Measurements from ENCODE around the gene SYNE2. TPM values are rescaled to one million over a fixed set of nuclear protein-coding genes. Genes with fewer than 3 reads are reported as not detected.
"Not testable (repeated sequence)": the region's sequence is repeated elsewhere in the genome, so short reads cannot be mapped to it uniquely, and the experiment has no call there.

Gene SYNE2
- total RNA-seq, 2 experiments from 2014 or later: 18.4 to 21.8 TPM

GRCh38 chr14:63853831-63854293 is 1.1 kb downstream of the SYNE2 start:
- Mint-ChIP-seq H3K4me1 (peaks cover 38% of the 10 kb centered on the region), H3K27ac (peak overlapping the region; percentile 85), H3K36me3 (ENCODE audit: low read depth) (no peaks in the 10 kb centered on the region), H3K27me3 (no peaks in the 10 kb centered on the region), H3K9me3 (ENCODE audit: low read depth) (no peaks in the 10 kb centered on the region), H3K4me3 (peak overlapping the region; percentile 95)
- ATAC-seq: peak; percentile 27
- peak; percentile 65 for DNase-seq
- ChIA-PET CTCF (interaction anchor here (0.6 to 2.2 kb wide), 5 partner anchors 10 to 460 kb away, joined by 3 to 12 read pairs (median 3); no protein-coding TSS in a partner anchor), POLR2A (interaction anchor here (2.6 kb wide), 1 partner anchor 10 kb away, joined by 11 read pairs; no protein-coding TSS in a partner anchor)
- intact Hi-C loops (cut with DNase I, micrococcal nuclease): loop anchor here (1.0 to 10.0 kb wide), 13 partner anchors 10 to 648 kb away; partner anchors contain the start of genes MTHFD1 (in 1 of the 2), PPP2R5E (in 1 of the 2), SGPP1 (in 1 of the 2) and ZBTB1 (in 1 of the 2)

- peaks cover 41% of the 10 kb centered on the region for H3K4me1 Mint-ChIP-seq
- no peaks in the 10 kb centered on the region for H3K36me3 Mint-ChIP-seq (ENCODE audit: low read depth)
- peak overlapping the region; percentile 85 for H3K27ac Mint-ChIP-seq
- ATAC-seq (no peak), DNase-seq (no peak)
- peak overlapping the region; percentile 95 for H3K4me3 Mint-ChIP-seq
- no peaks in the 10 kb centered on the region for H3K27me3 Mint-ChIP-seq
- no peaks in the 10 kb centered on the region for H3K9me3 Mint-ChIP-seq (ENCODE audit: low read depth)
- intact Hi-C loops (cut with DNase I, micrococcal nuclease): loop anchor here (5.0 to 10.0 kb wide), 6 partner anchors 58 to 648 kb away; partner anchors contain the start of genes ZBTB1 (in 1 of the 2) and ZBTB25 (in 1 of the 2)
- CTCF ChIA-PET: interaction anchor here (0.7 to 2.2 kb wide), 5 partner anchors 9 to 445 kb away, joined by 3 to 12 read pairs (median 3); no protein-coding TSS in a partner anchor
- POLR2A ChIA-PET: interaction anchor here (2.6 kb wide), 1 partner anchor 10 kb away, joined by 11 read pairs; no protein-coding TSS in a partner anchor
Measured at GRCh38 chr14:63854330-63854729, 1.5 kb downstream of the SYNE2 start.

GRCh38 chr14:63855281-63855680 is 2.5 kb downstream of the SYNE2 start:
- Mint-ChIP-seq H3K4me1 (peaks cover 46% of the 10 kb centered on the region), H3K27ac (peak overlapping the region; percentile 32), H3K36me3 (ENCODE audit: low read depth) (no peaks in the 10 kb centered on the region), H3K4me3 (peak overlapping the region; percentile 11), H3K27me3 (no peaks in the 10 kb centered on the region), H3K9me3 (ENCODE audit: low read depth) (no peaks in the 10 kb centered on the region)
- ATAC-seq (no peak), DNase-seq (no peak)
- intact Hi-C loops (cut with DNase I, micrococcal nuclease): loop anchor here in 1 of 2 experiments (5.0 to 10.0 kb wide), 3 partner anchors 127 to 380 kb away; partner anchors contain the start of gene SGPP1
- ChIA-PET CTCF (interaction anchor here (0.9 kb wide), 1 partner anchor 14 kb away, joined by 3 read pairs; no protein-coding TSS in a partner anchor), POLR2A (no interaction called here)

- Mint-ChIP-seq H3K9me3 (ENCODE audit: low read depth) (no peaks in the 10 kb centered on the region), H3K27me3 (no peaks in the 10 kb centered on the region), H3K4me1 (peaks cover 51% of the 10 kb centered on the region), H3K4me3 (no peak overlapping the region), H3K36me3 (ENCODE audit: low read depth) (no peaks in the 10 kb centered on the region), H3K27ac (peak overlapping the region; percentile 55)
- ATAC-seq (peak; percentile 35), DNase-seq (peak; percentile 31)
- POLR2A ChIA-PET: no interaction called here
- CTCF ChIA-PET: interaction anchor here (0.7 to 1.0 kb wide), 2 partner anchors 45 to 200 kb away, joined by 3 to 4 read pairs; no protein-coding TSS in a partner anchor
- intact Hi-C loops (cut with DNase I, micrococcal nuclease): loop anchor here in 1 of 2 experiments (5.0 to 10.0 kb wide), 3 partner anchors 125 to 383 kb away; partner anchors contain the start of gene SGPP1
Measured at GRCh38 chr14:63857466-63858030, 4.7 kb downstream of the SYNE2 start.

GRCh38 chr14:63860146-63860545 is 7.3 kb downstream of the SYNE2 start:
- Mint-ChIP-seq H3K27me3 (no peaks in the 10 kb centered on the region), H3K27ac (peak overlapping the region; percentile 21), H3K9me3 (ENCODE audit: low read depth) (no peaks in the 10 kb centered on the region), H3K4me1 (peaks cover 57% of the 10 kb centered on the region), H3K4me3 (no peak overlapping the region), H3K36me3 (ENCODE audit: low read depth) (no peaks in the 10 kb centered on the region)
- CTCF ChIA-PET: interaction anchor here (0.8 to 0.9 kb wide), 2 partner anchors 28 to 96 kb away, joined by 3 read pairs; no protein-coding TSS in a partner anchor
- ATAC-seq (no peak), DNase-seq (no peak)
- POLR2A ChIA-PET: no interaction called here
- intact Hi-C loops (cut with DNase I, micrococcal nuclease): loop anchor here (5.0 to 10.0 kb wide), 3 partner anchors 218 to 645 kb away; partner anchors contain the start of genes WDR89 (in 1 of the 2), ZBTB1 (in 1 of the 2) and ZBTB25 (in 1 of the 2)

GRCh38 chr14:63862163-63862562 is 9.4 kb downstream of the SYNE2 start:
- DNase-seq (no peak), ATAC-seq (no peak)
- peaks cover 56% of the 10 kb centered on the region for H3K4me1 Mint-ChIP-seq
- H3K27me3 Mint-ChIP-seq: no peaks in the 10 kb centered on the region
- H3K4me3 Mint-ChIP-seq: no peak overlapping the region
- intact Hi-C loops (cut with DNase I, micrococcal nuclease): loop anchor here (5.0 to 10.0 kb wide), 3 partner anchors 220 to 643 kb away; partner anchors contain the start of genes WDR89 (in 1 of the 2), ZBTB1 (in 1 of the 2) and ZBTB25 (in 1 of the 2)
- POLR2A ChIA-PET: no interaction called here
- CTCF ChIA-PET: interaction anchor here (1.3 kb wide), 1 partner anchor 10 kb away, joined by 3 read pairs; the partner anchor contains the start of gene SYNE2
- H3K27ac Mint-ChIP-seq: no peak overlapping the region
- H3K9me3 Mint-ChIP-seq (ENCODE audit: low read depth): no peaks in the 10 kb centered on the region
- no peaks in the 10 kb centered on the region for H3K36me3 Mint-ChIP-seq (ENCODE audit: low read depth)

GRCh38 chr14:63863004-63863403 is 10.2 kb downstream of the SYNE2 start:
- intact Hi-C loops (cut with DNase I, micrococcal nuclease): loop anchor here (5.0 to 10.0 kb wide), 3 partner anchors 221 to 642 kb away; partner anchors contain the start of genes WDR89 (in 1 of the 2), ZBTB1 (in 1 of the 2) and ZBTB25 (in 1 of the 2)
- no peak for ATAC-seq
- Mint-ChIP-seq H3K9me3 (ENCODE audit: low read depth) (no peaks in the 10 kb centered on the region), H3K4me1 (peaks cover 53% of the 10 kb centered on the region), H3K27me3 (no peaks in the 10 kb centered on the region), H3K27ac (no peak overlapping the region), H3K4me3 (no peak overlapping the region), H3K36me3 (ENCODE audit: low read depth) (no peaks in the 10 kb centered on the region)
- DNase-seq: no peak
- CTCF ChIA-PET: interaction anchor here (0.6 to 1.8 kb wide), 3 partner anchors 9 to 21 kb away, joined by 3 to 12 read pairs (median 3); partner anchors contain the start of gene SYNE2
- POLR2A ChIA-PET: interaction anchor here (0.7 kb wide), 2 partner anchors 103 to 224 kb away, joined by 3 to 4 read pairs; no protein-coding TSS in a partner anchor

GRCh38 chr14:63864775-63865174 is 12.0 kb downstream of the SYNE2 start:
- Mint-ChIP-seq H3K4me1 (peaks cover 63% of the 10 kb centered on the region), H3K4me3 (peak overlapping the region; percentile 70), H3K27ac (peak overlapping the region; percentile 93)
- H3K27me3 Mint-ChIP-seq; CTCF ChIA-PET; H3K36me3 Mint-ChIP-seq (ENCODE audit: low read depth); DNase-seq; H3K9me3 Mint-ChIP-seq (ENCODE audit: low read depth): not testable (repeated sequence)
- POLR2A ChIA-PET: interaction anchor here (1.5 kb wide), 1 partner anchor 11 kb away, joined by 11 read pairs; the partner anchor contains the start of gene SYNE2
- intact Hi-C loops (cut with DNase I, micrococcal nuclease): loop anchor here (1.0 to 10.0 kb wide), 6 partner anchors 11 to 640 kb away; partner anchors contain the start of genes SYNE2 (in 1 of the 2), WDR89 (in 1 of the 2), ZBTB1 (in 1 of the 2) and ZBTB25 (in 1 of the 2)
- ATAC-seq: peak; percentile 74

- ChIA-PET CTCF (interaction anchor here (0.7 to 1.2 kb wide), 3 partner anchors 15 to 263 kb away, joined by 3 to 7 read pairs (median 3); partner anchors contain the start of gene SYNE2), POLR2A (interaction anchor here (0.6 to 0.8 kb wide), 2 partner anchors 14 to 16 kb away, joined by 3 to 4 read pairs; no protein-coding TSS in a partner anchor)
- intact Hi-C loops (cut with DNase I, micrococcal nuclease): loop anchor here (2.0 to 10.0 kb wide), 2 partner anchors 15 to 637 kb away; partner anchors contain the start of genes SYNE2 (in 1 of the 2), ZBTB1 (in 1 of the 2) and ZBTB25 (in 1 of the 2)
- Mint-ChIP-seq H3K9me3 (ENCODE audit: low read depth) (no peaks in the 10 kb centered on the region), H3K27ac (peak overlapping the region; percentile 70), H3K4me3 (peak overlapping the region; percentile 1), H3K36me3 (ENCODE audit: low read depth) (no peaks in the 10 kb centered on the region), H3K4me1 (peaks cover 62% of the 10 kb centered on the region), H3K27me3 (no peaks in the 10 kb centered on the region)
- DNase-seq (peak; percentile 26), ATAC-seq (no peak)
Measured at GRCh38 chr14:63867933-63868921, 15.4 kb downstream of the SYNE2 start.

All from activated CD4-positive, alpha-beta T cell treated with anti-CD3 and anti-CD28 coated beads for 36 hours (primary cell).